Muscle of back (tissue), 11 donors: ENCODE results near the gene HP. TPM values are rescaled to one million over a fixed set of nuclear protein-coding genes. Genes with fewer than 3 reads are reported as not detected.
"Not testable (repeated sequence)": the region's sequence is repeated elsewhere in the genome, so short reads cannot be mapped to it uniquely, and the experiment has no call there.

Source experiments
- DNase-seq, 3 donors: peaks; one replicate each; pipeline versions ENCODE4 v3.0.0 to v3.0.0-alpha.2; 2013
- polyA plus RNA-seq, 10 donors: library from polyadenylated mRNA; unstranded; fragments of 120-200 nt; gene quantifications; one replicate each; pipeline ENCODE4 v1.2.1, GENCODE V29; 2013; ENCODE audit not compliant: insufficient read length in 10 of 10

Gene HP
- polyA plus RNA-seq, 10 donors = 0.35 to 1.9 (median 0.74) TPM

DNA sequence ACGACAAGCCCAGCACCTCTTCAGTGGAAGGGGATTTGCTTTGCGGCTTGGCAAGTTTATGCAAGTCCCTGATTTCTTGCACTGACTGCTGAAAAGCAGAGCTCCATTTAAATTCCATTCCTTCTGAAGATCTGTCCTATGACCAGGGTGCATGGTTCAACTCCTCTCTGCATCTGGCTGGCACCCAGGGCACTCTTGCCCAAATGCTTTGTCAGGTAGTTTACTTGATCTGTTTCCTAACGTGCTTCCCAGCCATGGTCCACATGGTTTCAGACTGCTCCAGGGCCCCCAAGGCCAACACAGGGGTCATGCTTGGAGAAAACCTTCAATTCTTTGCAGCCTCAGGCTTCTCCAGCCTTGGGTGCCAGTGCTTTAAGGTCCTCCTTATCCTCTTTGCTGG, 11.2 kb upstream of the HP start:
- no peak for DNase-seq

DNA sequence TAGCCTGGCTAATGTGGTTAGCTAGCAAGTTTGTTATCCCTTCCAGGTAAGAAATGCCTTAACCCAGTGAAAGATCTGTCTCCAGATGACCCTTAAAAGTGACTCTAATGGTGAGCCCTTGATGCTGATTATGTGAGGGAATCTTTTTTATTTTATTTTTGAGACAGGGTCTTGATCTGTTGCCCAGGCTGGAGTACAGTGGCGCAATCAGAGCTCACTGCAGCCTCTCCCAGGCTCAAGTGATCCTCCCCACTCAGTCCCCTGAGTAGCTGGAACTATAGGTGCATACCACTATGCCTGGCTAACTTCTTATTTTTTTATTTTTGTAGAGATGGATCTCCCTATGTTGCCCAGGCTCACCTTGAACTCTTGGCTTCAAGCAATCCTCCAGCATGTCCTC, 10.8 kb upstream of the HP start:
- no peak for DNase-seq

DNA sequence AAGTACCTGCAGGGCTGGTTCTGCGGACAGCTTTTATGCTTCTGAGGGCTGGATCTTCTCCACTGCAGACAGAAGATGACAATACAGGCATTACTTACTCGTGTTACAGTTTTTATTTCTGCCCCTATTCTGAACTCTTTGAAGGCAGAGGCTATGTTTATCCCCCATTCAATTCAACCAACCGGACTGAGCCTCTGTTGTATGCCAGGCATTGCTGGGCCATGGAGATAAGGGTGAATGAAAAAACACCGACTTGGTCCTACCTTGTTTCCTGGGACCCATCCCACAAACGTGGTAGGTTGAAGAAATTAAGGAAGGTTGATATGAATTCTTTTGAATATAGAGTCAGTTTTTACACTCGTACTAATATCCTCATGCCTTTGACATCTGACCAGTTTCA, 10.0 kb upstream of the HP start:
- no peak for DNase-seq

DNA sequence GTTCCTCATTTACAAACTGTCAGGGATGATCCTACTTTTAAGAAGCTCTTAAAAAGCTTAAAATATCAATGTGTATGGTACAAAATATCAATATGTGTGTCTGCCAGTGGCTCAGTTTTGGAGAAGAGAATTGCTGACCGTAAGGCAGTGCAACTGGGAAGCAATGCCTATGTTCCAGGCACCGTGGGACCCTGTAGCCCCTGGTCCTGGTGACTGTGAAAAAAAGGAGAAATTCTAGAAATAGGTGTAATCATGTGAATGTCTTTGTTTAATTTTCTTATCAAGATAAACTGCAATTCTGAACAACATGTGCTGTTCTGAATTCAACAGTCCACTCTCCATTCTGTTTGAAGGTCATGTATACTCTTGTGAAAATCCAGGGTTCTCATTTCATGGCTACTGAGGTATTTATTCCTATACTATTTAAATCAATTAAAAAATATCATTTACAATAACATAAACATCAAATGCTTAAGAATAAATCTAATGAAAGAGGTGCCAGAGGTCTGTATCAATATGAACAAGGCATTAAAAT, 9.4 kb upstream of the HP start:
- no peak for DNase-seq

DNA sequence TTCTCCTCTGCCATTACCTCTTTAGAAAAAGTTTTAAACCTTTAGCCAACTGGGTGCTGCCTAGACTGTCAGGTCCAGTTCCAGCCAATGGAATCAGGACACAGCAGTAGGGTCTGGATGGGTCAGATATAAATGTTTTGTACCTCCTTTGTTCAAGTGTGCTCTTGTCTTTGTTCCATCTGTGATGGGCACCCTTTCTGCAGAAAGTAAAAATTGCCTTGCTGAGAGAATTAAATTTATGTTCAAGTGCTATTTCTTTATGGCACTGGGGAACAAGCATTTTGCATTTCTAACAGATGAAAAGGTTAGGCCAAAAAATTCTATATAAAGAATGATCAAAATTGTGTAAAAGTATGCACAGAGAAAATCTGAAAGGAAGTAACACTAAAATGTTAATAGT, 5.2 kb upstream of the HP start:
- DNase-seq = no peak

DNA sequence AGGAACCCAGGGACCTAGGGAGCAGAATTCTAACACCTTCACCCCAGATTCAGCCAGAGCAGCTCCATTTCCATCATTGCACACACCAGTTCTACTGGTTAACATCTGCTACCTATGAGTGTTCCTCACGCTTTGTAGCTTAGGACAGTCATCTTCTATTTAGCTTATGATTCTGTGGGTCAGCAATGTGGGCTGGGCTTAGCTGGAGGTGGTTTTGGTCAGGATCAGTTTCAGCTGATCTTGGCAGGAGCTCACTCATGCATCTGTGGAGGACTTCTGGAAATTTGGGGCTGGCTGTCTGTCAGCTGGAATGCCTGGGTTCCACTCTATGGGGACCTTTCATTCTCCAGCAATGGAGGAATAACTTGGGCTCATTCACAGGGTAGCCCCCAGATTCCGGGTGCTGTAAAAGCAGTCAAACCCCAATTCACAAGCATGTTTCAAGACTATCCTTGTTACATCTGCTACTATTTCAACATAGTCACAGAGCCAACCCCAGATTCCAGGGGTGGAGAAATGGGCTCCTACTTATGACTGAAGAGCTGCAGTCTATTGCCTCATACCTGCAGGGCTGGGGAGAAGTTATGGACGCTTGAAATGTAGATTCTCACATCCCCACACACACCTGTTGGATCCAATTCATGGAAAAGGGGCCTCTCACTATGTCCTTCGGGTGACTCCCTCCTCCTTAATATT, 3.4 kb upstream of the HP start:
- DNase-seq = no peak

DNA sequence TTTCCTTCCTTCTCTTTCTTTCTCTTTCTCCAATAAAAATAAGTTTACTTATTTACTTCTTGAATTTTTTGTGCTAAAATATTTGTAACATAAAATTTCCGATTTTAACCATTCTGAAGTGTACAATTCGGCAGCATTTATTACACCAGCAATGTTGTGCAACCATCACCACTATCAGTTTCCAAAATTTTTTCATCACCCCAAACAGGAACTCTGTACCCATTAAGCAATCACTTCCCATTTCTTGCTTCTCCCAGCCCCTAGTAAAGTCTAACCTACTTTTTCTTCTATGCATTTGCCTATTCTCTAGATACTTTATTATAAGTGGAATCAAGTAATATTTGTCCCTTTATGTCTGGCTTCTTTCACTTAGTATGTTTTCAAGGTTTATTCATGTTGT, 2.5 kb upstream of the HP start:
- no peak for DNase-seq

DNA sequence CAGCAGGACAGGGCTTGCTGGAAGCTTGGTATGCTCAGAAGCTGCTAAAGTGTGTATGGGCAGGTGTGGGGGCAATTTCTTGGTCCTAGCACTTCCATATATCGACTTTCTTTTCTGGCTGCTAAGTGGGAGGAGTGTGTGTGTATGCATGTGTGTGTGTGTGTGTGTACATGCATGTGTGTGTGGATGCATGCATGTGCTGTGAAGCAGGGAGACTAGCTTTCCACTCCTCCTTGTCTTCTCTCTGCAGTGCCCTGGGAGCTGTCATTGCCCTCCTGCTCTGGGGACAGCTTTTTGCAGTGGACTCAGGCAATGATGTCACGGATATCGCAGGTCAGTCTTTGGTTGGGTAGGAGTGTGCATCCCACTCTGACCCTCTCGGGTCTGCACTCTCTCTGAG, 1.6 kb downstream of the HP start:
- DNase-seq = no peak

DNA sequence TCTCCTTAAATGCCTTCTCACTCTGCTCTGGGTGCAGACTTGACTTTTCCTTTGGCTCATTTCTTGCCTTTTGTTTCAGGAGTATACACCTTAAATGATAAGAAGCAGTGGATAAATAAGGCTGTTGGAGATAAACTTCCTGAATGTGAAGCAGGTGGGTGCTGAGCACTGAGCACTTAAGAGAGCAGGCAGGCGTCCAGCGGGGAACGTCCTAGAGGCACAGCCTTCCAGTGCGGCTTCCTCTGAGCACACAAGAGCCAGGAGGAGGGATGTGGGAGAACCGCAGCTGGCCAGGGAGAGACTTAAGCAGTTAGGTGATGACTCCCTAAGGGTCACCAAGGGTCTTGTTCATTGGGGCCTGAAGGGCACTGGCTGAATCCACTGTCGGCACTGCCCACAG, 3.0 kb downstream of the HP start:
- DNase-seq = not testable (repeated sequence)

DNA sequence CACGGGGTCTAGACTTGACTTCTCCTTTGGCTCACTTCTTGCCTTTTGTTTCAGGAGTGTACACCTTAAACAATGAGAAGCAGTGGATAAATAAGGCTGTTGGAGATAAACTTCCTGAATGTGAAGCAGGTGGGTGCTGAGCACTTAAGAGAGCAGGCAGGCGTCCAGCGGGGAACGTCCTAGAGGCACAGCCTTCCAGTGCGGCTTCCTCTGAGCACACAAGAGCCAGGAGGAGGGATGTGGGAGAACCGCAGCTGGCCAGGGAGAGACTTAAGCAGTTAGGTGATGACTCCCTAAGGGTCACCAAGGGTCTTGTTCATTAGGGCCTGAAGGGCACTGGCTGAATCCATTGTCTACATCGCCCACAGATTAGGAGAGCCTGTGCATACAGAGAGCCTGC, 4.8 kb downstream of the HP start:
- not testable (repeated sequence) for DNase-seq

DNA sequence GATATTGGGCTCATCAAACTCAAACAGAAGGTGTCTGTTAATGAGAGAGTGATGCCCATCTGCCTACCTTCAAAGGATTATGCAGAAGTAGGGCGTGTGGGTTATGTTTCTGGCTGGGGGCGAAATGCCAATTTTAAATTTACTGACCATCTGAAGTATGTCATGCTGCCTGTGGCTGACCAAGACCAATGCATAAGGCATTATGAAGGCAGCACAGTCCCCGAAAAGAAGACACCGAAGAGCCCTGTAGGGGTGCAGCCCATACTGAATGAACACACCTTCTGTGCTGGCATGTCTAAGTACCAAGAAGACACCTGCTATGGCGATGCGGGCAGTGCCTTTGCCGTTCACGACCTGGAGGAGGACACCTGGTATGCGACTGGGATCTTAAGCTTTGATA, 6.1 kb downstream of the HP start:
- DNase-seq = no peak

DNA sequence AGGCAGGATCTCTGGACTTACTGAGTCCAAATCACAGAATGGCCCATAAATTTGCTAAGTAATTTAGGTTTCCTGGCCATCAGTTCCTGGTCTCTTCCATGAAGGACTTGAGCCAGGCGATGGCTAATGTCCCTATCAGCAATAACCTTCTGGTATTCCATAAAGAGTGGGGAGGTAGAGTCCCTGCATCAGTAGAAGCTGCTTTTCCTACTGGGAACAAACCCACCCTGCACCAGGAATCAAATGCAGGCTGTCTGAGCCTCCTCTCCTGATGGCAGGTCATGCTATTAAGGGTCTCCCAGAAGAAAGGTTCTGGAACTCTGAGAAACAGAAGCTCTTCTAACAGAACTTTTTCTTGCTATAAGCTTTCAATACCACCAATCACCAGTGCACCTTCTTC, 7.3 kb downstream of the HP start:
- no peak for DNase-seq

DNA sequence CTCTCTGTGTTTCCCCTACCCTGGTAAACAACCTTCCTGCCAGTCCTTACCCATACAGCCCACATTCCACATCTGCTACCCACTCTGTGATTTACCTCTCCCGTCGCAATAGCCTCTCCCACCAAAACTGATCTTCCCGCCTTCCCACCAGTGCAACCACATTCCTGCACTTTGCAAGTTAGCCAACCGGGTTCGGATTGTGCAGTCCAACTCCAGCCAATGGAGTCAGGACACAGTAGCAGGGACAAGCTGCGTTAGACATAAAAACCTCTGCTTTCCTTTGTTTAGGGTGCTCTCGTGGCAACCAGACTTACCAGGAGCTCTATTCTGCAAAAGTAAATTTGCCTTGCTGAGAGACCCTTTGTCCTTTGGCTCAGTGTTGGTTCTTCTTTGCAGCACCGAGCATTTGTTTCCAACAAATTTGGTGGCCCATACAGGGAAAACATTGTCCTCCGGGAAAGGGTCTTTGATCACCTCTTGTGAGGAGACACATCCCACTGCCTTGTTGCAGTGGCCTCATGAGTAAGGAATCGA, 10.1 kb downstream of the HP start:
- no peak for DNase-seq

DNA sequence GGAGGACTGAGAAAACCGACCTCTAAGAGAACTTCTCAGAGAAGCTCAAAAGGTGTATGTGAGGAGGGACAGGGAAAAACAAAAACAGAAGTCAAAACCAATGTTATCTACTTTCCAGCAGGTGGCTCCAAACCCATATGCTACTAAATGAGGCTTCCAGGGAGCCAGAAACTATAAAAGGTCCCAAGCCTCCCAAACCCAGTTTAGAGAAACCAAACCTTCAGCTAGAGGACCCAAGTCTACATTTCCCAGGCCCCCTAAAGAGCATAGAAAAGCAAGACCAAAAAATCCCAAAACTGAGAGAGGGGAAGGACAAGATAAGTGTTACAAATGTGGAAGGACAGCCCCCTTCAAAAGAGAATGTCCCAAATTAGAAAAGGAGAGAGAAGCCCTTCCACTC, 12.4 kb downstream of the HP start:
- peak; percentile 23 to 52 (median 47) for DNase-seq

DNA sequence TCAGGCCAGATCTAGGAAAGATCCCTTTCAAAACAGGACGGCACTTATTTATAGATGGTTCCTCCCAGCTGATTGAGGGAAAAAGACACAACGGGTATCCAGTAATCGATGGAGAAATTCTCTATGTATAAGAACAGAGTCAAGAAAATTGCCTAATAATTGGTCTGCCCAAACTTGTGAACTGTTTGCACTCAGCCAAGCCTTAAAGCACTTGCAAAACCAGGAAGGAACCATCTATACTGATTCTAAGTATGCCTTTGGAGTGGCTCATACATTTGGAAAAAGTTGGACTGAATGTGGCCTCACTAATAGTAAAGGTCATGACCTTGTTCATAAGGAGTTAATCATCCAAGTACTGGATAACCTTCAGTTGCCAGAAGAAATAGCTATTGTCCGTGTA, 14.6 kb downstream of the HP start:
- DNase-seq = no peak

DNA sequence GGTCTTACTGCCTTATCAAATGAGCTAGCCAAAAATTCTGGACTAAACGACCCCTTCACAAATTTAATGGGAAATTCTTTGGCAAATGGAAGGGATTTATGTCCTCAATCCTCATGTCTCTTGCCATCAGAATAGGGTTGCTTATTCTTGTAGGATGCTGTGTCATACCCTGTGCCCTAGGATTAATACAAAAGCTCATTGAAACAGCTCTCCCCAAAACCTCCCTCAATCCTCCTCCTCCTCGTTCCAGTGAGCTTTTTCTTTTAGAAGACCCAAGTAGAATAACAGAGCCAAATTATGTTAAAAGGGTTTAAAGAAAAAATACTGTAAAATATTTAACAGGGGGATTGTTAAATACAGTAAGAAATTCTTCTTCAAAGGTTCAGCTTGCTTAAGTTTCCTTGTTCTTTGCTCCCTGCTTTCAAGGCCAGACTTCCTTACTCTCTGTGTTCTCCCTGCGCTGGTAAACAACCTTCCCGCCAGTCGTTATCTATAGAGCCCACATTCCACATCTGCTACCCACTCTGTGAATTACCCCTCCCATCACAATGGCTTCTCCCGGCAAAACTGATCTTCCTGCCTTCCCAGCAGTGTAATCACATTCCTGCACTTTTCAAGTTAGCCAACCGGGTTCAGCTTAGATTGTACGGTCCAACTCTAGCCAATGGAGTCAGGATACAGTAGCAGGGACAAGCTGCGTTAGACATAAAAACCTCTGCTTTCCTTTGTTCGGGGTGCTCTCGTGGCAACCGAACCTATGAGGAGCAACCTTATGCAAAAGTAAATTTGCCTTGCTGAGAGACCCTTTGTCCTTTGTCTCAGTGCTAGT, 18.4 kb downstream of the HP start:
- no peak for DNase-seq

DNA sequence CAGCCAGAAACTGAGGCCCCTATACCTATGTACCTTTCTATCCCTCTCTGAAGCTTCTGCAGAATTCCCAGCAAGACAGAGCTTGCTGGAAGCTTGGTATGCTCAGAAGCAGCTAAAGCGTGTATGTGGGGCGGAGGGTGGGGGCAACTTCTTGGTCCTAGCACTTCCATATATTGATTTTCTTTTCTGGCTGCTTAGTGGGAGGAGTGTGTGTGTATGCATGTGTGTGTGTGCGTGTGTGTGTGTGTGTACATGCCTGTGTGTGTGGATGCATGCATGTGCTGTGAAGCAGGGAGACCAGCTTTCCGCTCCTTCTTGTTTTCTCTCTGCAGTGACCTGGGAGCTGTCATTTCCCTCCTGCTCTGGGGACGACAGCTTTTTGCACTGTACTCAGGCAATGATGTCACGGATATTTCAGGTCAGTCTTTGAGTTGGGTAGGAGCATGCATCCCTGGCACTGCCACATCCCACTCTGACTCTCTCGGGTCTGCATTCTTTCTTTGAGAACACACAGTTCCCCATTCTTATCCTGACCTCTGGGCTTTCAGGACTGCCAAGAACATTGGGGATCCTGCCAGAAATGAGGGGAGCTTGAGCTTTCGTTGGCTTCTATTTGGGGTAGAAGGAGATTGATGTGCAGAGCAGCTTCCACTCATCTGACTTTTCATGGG, 19.4 kb downstream of the HP start:
- DNase-seq = peak in 1 of 3 donors; percentile 10

DNA sequence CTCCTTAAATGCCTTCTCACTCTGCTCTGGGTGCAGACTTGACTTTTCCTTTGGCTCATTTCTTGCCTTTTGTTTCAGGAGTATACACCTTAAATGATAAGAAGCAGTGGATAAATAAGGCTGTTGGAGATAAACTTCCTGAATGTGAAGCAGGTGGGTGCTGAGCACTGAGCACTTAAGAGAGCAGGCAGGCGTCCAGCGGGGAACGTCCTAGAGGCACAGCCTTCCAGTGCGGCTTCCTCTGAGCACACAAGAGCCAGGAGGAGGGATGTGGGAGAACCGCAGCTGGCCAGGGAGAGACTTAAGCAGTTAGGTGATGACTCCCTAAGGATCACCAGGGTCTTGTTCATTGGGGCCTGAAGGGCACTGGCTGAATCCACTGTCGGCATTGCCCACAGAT, 20.8 kb downstream of the HP start:
- not testable (repeated sequence) for DNase-seq

DNA sequence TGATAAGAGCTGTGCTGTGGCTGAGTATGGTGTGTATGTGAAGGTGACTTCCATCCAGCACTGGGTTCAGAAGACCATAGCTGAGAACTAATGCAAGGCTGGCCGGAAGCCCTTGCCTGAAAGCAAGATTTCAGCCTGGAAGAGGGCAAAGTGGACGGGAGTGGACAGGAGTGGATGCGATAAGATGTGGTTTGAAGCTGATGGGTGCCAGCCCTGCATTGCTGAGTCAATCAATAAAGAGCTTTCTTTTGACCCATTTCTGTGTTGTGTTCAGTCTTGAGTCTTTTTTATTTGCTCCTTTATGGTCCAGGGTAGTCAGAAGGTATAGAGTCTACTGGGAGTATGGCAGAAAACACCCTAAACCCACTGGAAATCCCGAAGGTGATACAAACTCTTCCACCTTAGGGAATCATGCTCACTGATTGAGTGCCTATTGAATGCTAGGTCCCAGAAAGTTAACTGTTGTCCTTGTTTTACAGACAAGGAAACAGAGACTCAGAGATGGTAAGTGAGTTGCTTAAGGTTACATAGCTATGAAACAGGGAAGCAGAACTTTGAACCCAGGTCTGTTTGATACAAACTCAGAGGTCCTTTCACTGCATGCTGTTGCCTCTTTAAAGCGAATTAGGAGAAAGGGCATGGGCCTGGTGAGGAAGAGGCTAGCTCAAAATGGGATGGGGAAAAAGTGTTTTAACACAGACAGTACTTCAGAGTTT, 22.8 kb downstream of the HP start:
- DNase-seq = not testable (repeated sequence)

DNA sequence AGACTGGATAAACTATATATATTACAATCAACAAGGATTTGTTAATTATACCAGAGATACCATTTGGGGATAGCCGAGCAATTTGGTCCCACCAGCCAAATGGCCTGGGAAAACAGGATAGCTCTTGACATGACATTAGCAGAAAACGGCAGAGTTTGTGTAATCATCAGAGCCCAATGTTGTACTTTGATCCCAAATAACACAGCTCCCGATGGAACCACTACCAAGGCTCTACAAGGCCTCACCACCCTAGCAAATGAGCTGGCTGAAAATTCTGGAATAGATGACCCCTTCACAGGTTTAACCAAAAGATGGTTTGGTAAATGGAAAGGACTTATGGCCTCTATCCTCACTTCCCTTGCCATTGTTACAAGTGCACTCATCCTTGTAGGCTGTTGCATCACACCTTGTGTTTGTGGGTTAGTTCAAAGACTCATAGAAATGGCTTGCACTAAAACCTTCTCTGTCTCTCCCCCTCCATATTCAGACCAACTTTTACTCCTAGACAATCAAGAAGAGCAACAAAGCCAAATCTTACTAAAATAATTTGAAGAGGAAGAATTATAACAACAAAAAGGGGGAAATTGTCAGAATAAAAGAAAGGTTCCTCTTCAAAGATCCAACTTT, 29.6 kb downstream of the HP start:
- DNase-seq = no peak

DNA sequence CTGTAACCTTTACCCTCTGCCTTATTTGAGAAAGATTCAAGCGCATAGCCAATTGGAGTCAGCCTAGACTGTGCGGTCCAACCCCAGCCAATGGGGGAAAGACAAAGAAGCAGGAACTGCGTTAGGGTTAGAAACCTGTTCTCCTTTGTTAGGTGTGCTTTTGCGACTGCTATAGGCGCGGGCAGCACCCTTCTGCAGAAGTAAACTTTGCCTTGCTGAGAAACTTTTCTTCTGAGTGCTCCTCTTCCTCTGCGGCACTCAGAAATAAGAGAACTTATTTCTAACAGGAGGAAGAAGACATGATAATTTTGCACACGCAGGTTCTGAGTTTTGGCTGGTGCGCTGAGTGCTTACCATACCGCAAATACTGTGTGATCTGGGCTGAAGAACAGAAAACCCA, 30.1 kb downstream of the HP start:
- no peak for DNase-seq
